ENCODE data around the gene THAP11. TPM values are rescaled to one million over a fixed set of nuclear protein-coding genes. Genes with fewer than 3 reads are reported as not detected.

Gene THAP11
- total and polyA plus RNA-seq, 12 donors: 8.4 to 85.6 (median 29.6) TPM

GRCh38 chr16:67885545-67885944 is 43.4 kb downstream of the THAP11 start:
- H3K36me3 ChIP-seq (replicated peaks in 1 of 2): peaks cover 0 to 42% of the 10 kb centered on the region in 2 donors
- H3K27ac ChIP-seq: no peak overlapping the region
- TF ChIP-seq POLR2A (IDR thresholded peaks at IDR 0.05): no peak
- TF ChIP-seq, protein P1, sequence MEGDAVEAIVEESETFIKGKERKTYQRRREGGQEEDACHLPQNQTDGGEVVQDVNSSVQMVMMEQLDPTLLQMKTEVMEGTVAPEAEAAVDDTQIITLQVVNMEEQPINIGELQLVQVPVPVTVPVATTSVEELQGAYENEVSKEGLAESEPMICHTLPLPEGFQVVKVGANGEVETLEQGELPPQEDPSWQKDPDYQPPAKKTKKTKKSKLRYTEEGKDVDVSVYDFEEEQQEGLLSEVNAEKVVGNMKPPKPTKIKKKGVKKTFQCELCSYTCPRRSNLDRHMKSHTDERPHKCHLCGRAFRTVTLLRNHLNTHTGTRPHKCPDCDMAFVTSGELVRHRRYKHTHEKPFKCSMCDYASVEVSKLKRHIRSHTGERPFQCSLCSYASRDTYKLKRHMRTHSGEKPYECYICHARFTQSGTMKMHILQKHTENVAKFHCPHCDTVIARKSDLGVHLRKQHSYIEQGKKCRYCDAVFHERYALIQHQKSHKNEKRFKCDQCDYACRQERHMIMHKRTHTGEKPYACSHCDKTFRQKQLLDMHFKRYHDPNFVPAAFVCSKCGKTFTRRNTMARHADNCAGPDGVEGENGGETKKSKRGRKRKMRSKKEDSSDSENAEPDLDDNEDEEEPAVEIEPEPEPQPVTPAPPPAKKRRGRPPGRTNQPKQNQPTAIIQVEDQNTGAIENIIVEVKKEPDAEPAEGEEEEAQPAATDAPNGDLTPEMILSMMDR (IDR thresholded peaks at IDR 0.05): no peak
- no peak overlapping the region for H3K4me3 ChIP-seq
- intact Hi-C loops (cut with DNase I): no loop called here
- DNase-seq: no peak
- H3K27me3 ChIP-seq: no peaks in the 10 kb centered on the region
- no peaks in the 10 kb centered on the region for H3K9me3 ChIP-seq (replicated peaks in 1 of 3)
- peaks cover 11 to 32% of the 10 kb centered on the region in 2 donors for H3K4me1 ChIP-seq (replicated peaks in 1 of 2)
- WGBS, 4 donors: 87 to 94% (median 92%) methylated on average over 10 to 12 of the region's 12 CpGs

DNA sequence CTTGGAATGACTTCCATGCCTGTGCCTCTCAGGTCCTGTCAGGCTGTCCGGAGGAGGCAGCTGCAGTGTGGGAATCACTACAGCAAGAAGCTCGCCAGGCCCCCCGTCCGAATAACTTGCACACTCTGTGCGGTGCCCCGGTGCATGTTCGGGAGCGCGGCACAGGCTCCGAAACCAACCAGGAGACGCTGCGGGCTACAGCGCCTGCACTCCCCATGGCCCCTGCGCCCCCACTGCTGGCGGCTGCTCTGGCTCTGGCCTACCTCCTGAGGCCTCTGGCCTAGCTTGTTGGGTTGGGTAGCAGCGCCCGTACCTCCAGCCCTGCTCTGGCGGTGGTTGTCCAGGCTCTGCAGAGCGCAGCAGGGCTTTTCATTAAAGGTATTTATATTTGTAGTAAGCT is 43.9 kb downstream of the THAP11 start:
- no peak overlapping the region for H3K27ac ChIP-seq
- H3K9me3 ChIP-seq (replicated peaks in 1 of 3): no peaks in the 10 kb centered on the region
- H3K27me3 ChIP-seq: no peaks in the 10 kb centered on the region
- H3K4me1 ChIP-seq (replicated peaks in 1 of 2): peaks cover 11 to 31% of the 10 kb centered on the region in 2 donors
- WGBS, 4 donors: 91 to 98% (median 95%) methylated on average over 11 to 19 of the region's 19 CpGs
- peaks cover 0 to 38% of the 10 kb centered on the region in 2 donors for H3K36me3 ChIP-seq (replicated peaks in 1 of 2)
- DNase-seq: no peak
- H3K4me3 ChIP-seq: no peak overlapping the region
- intact Hi-C loops (cut with DNase I): no loop called here
- no peak for TF ChIP-seq POLR2A (IDR thresholded peaks at IDR 0.05)
- TF ChIP-seq, protein P1 (IDR thresholded peaks at IDR 0.05): no peak

GRCh38 chr16:67886387-67886786 is 44.3 kb downstream of the THAP11 start:
- H3K27me3 ChIP-seq: no peaks in the 10 kb centered on the region
- no peak overlapping the region for H3K27ac ChIP-seq
- H3K9me3 ChIP-seq (replicated peaks in 1 of 3): no peaks in the 10 kb centered on the region
- no peak for DNase-seq
- TF ChIP-seq POLR2A (IDR thresholded peaks at IDR 0.05): no peak
- TF ChIP-seq, protein P1 (IDR thresholded peaks at IDR 0.05): no peak
- WGBS, 4 donors: 82 to 96% (median 94%) methylated on average over 2 to 5 of the region's 5 CpGs
- peaks cover 0 to 34% of the 10 kb centered on the region in 2 donors for H3K36me3 ChIP-seq (replicated peaks in 1 of 2)
- no peak overlapping the region for H3K4me3 ChIP-seq
- H3K4me1 ChIP-seq (replicated peaks in 1 of 2): peaks cover 11 to 27% of the 10 kb centered on the region in 2 donors
- intact Hi-C loops (cut with DNase I): no loop called here

- WGBS, 4 donors: 50 to 74% (median 65%) methylated on average over 1 to 3 of the region's 3 CpGs
- intact Hi-C loops (cut with DNase I): no loop called here
- H3K4me3 ChIP-seq: no peak overlapping the region
- H3K9me3 ChIP-seq (replicated peaks in 1 of 3): no peaks in the 10 kb centered on the region
- DNase-seq: no peak
- TF ChIP-seq, protein P1 (IDR thresholded peaks at IDR 0.05): no peak
- H3K36me3 ChIP-seq (replicated peaks in 1 of 2): peaks cover 0 to 14% of the 10 kb centered on the region in 2 donors
- H3K27ac ChIP-seq: no peak overlapping the region
- H3K4me1 ChIP-seq (replicated peaks in 1 of 2): peaks cover 6 to 18% of the 10 kb centered on the region in 2 donors
- H3K27me3 ChIP-seq: no peaks in the 10 kb centered on the region
Measured at GRCh38 chr16:67888331-67888730, 46.2 kb downstream of the THAP11 start.
